ENCODE measurements around the gene NUSAP1.
A peak's percentile ranks its signal among the peaks of the same experiment; 100 is the strongest.
"Not testable (repeated sequence)": the region's sequence is repeated elsewhere in the genome, so short reads cannot be mapped to it uniquely, and the experiment has no call there.

The NUSAP1 gene

DNA sequence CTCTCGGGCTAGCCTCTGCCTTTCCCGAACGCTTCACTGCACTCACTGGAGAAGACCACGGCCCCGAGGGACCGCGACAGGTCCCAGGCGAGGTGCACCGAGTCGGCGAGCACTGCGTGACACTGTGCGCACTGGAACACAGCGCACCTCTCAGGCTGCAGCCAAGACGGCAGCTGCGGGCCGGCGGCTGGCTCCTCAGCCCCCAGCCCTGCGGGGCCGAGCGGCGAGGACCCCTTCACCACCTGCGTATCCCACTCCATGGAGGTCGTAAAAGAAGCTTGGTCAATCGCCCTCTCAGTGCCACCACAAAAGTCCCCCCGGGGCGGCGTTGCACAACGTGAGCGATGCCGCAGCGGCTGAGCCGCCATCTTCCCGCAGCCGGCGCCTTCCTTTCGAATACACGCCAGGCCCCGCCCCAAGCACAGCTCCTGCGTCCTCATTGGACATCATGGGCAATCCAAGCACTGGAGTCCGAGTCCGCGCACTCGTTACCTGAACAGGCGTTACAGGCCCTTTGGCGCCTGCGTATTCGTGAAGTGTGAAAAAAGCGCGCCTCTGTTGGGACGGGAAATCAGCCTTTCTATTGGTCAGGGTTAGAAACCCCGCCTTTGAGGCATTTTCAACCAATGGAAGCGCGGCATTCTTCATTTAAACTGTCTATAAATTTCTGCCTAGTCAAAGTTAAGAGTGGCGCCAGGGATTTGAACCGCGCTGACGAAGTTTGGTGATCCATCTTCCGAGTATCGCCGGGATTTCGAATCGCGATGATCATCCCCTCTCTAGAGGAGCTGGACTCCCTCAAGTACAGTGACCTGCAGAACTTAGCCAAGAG is at the start of gene NUSAP1, which contains the start of gene OIP5:
TSS of gene NUSAP1 (plus strand) at position 688 of the 832 bp plus-strand sequence. CDS start at position 765, 77 bp downstream.
TSS of gene OIP5 (minus strand) at position 398 of the 832 bp plus-strand sequence. CDS start at position 368, 30 bp downstream.
- peak; percentile 97 for DNase-seq

DNA sequence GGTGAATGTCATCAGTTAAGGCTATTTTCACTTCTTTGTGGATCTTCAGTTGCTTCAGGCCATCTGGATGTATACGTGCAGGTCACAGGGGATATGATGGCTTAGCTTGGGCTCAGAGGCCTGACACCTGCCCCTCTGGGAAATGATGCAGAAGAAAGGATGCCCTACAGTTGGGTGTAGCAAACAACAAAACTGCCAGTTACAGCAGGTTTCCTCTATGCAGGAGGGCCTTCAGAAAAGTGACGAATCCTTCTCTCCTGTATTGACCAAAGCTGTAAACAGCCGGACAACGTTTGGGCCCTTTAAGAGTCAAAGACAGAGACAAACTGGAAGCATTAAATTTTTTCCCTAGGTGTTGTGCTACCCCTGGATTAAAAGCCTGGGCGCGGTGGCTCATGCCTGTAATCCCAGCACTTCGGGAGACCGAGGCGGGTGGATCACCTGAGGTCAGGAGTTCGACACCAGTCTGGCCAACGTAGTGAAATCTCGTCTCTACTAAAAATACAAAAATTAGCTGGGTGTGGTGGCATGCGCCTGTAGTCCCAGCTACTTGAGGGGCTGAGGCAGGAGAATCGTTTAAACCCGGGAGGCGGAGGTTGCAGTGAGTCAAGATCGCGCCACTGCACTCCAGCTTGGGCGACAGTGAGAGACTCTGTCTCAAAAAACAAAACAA is 49.6 kb upstream of the NUSAP1 start:
- not testable (repeated sequence) for DNase-seq

DNA sequence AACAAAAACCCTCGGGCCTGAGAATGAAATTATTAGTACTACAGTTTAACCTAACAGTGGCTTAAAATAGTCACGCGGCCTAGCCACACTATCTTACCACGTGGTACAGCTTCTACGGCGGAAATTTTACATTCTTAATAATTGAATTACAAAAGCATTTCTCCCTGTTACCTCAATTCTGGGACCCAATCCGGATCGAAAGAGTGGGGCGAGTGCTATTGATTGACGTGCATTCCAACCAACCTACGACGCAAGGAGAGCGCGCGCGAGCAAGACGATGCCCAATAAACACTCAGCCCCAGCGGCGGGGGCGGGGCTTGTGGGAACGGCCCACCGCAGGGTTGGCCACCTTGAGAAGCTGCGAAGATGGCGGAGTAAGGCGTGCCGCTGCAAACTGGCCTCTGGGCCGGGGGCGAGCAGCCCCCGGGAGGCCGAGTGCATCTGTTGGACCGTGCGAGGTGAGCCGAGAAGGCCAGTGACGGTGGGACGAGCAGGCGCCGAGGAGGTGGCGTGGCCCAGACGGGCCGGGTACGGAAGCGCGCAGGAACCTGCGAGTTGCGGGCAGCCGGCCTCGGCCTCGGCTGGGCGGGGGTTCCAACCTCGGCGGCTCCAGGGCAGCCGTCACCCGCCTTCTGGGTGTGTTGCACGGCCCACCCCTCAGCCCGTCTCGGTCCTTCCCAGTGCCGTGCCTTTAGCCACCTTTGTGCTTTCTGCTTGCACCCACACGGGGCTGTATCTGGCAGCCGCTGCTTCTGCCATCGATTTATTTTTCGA is 48.8 kb upstream of the NUSAP1 start:
- DNase-seq, result peak; percentile 97

- no peak for DNase-seq
Measured at GRCh38 chr15:41284427-41285177, 48.1 kb upstream of the NUSAP1 start.

DNA sequence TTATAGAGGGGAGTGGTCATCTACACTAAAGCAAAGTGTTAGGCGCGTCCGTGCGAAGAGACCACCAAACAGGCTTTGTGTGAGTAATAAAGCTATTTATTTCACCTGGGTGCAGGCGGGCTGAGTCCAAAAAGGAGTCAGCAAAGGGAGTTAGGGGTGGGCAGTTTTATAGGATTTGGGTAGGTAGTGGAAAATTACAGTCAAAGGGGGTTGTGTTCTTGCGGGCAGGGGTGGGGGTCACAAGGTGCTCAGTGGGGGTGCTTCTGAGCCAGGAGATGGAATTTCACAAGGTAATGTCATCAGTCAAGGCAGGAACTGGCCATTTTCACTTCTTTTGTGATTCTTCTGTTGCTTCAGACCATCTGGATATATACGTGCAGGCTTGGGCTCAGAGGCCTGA is 47.4 kb upstream of the NUSAP1 start:
- DNase-seq, result no peak

DNA sequence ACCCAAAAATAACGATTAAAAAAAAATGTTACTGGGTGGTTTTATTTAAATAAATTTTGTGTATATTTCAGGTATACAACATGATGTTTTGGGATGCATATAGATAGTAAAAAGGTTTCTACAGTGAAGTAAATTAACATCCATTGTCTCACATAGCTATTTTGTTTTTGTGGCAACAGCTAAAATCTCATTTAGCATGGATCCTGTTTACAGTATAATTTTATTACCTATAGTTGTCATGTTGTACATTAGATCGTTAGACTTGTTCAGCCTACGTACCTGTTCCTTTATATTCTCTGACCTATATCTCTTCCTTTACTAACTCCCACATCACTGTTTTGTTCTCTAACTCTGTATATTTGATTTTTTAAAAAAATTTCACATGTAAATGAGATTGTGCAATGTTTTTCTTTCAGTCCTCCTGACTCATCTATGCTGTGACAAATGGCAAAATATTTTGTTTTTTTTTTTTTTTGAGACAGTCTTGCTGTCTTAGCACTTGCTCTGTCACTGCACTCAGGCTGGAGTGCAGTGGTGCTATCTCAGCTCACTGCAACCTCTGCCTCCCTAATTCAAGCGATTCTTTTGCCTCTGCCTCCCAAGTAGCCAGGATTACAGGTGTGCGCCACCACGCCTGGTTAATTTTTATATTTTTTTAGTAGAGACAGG is 45.9 kb upstream of the NUSAP1 start:
- no peak for DNase-seq

DNA sequence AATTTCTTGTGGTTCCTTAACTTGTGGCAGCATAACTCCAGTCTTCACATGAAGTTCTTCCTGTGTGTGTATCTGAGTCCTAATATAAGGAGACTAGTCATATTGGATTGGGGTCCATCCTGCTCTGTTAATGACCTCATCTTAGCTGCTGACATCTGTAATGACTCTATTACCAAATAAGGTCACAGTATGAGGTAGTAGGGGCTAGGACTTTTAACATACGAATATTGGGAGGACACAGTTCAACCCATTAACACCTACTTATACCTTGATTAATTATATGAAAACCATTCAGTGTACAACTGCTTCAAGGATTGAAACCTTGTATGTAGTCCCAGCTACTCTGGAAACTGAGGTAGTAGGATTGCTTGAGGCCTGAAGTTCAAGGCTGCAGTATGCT is 44.2 kb upstream of the NUSAP1 start:
- DNase-seq, result no peak

DNA sequence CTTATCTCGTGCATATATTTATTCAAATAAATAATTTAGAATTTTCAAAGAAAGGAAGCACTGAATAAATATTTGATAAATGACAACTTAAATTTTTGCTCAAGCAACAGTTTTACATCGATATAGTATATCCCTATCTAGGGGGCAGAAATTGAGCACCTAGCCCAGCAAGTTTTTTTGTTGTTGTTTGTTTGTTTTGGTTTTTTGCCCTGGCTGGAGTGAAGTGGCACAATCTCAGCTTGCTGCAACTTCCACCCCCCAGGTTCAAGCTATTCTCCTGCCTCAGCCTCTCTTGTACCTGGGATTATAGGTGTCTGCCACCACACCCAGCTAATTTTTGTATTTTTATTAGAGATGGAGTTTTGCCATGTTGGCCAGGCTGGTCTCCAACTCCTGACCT is 42.7 kb upstream of the NUSAP1 start:
- no peak for DNase-seq

GRCh38 chr15:41291065-41291631 is 41.5 kb upstream of the NUSAP1 start:
- DNase-seq, result no peak

- DNase-seq, result no peak
Measured at GRCh38 chr15:41292521-41292920, 40.2 kb upstream of the NUSAP1 start.

DNA sequence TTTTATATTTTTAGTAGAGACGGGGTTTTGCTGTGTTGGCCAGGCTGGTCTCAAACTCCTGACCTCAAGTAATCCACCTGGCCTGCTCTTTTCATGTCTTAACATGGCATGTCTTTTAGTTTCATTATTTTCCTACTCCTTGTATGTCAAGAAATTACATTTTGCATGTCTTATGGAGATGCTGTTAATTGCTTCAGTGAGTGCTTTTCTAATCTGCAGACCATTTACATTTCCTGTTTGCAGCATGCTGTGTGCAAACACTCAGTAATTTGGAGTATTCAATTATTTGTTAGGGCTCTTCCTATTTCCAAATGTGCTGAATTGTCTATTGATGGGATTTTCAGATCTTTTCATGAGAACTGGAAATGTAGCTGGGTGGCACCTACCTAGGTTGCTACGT is 31.5 kb upstream of the NUSAP1 start:
- not testable (repeated sequence) for DNase-seq

- no peak for DNase-seq
Measured at GRCh38 chr15:41301587-41301986, 31.1 kb upstream of the NUSAP1 start.

DNA sequence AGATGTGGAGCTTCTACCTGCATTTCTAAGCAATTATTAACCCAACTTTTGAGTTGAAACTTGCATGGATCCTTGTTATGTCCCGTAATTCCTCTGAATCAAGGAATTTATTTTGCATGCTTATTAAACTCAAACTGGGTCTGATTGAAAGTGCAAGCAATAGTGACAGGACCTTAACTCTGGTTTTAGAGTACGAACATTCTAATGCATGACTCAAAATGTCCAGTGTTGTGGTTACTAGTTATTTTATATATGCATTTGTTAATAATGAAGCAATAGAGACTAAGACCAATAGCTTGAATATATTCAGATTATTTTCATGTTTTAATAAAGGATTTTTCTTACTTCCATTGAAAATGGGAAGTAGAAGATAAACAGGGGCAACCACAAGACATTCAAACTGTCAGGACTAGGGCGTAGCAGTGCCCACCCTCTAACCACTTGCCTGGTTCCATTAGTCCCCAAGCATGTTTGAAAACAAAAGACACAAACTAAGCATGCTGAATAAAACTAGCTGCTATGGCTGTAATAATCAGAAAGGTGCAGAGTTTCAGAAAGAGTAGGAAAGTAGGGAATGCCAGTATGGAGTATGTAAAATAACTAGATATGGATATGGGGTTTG is 28.4 kb upstream of the NUSAP1 start:
- DNase-seq, result no peak

- DNase-seq, result no peak
Measured at GRCh38 chr15:41307679-41308078, 25.0 kb upstream of the NUSAP1 start.

DNA sequence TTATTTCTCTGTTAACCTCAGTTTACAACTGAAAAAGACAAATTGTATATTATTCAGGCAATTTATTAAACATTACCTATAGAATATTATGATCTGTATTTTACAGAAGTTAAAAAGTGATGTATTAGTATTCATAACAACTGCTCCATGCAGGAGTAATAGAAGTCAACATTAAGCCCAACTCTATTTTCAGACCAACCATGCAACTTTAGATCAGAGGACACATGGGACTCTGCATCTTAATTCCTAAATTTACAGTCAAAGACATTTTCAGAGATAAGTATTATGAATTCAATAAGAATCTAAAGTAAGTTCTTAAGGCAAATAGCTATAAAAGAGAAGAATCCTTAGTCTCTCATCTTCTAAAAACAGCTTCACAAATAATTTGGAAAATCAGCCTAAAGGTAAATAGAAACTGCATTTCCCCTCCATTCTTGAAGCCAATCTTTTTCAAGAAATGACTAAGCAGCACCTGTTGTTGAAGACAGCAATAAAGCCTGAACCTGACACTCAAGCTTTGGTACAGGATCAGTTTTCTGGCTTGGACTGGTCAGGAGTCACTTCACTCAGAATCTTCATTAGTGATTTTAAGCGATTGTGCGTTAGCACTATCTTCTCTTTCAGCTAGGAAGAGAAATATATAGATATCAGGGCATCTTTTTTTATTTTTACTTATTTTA is 23.3 kb upstream of the NUSAP1 start:
- DNase-seq, result no peak

DNA sequence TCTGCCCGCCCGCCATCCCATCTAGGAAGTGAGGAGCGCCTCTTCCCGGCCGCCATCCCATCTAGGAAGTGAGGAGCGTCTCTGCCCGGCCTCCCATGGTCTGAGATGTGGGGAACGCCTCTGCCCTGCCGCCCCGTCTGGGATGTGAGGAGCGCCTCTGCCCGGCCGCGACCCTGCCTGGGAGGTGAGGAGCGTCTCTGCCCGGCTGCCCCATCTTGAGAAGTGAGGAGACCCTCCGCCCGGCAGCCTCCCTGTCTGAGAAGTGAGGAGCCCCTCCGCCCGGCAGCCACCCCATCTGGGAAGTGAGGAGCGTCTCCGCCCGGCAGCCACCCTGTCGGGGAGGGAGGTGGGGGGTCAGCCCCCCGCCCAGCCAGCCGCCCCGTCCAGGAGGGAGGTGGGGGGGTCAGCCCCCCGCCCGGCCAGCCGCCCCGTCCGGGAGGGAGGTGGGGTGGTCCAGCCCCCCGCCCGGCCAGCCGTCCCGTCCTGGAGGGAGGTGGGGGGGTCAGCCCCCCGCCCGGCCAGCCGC is 11.8 kb upstream of the NUSAP1 start:
- DNase-seq, result not testable (repeated sequence)

- no peak for DNase-seq
Measured at GRCh38 chr15:41323611-41324010, 9.1 kb upstream of the NUSAP1 start.

- DNase-seq, result no peak
Measured at GRCh38 chr15:41331281-41331680, 1.4 kb upstream of the NUSAP1 start.

GRCh38 chr15:41331833-41332193 is 868 bp upstream of the NUSAP1 start:
- DNase-seq, result no peak

GRCh38 chr15:41333026-41333562 is 413 bp downstream of the NUSAP1 start:
- DNase-seq, result no peak

All from activated CD4-positive, alpha-beta T cell treated with anti-CD3 and anti-CD28 coated beads, Interleukin-2, amount 50 U/mL, for 1 hour (primary cell).